Progenitor cell of endocrine pancreas (in vitro differentiated cells): ENCODE results near the gene RBSN. TPM values are rescaled to one million over a fixed set of nuclear protein-coding genes. Genes with fewer than 3 reads are reported as not detected.

Experiments
- DNase-seq: peaks from one replicate; pipeline ENCODE4 v3.0.0; 2021; ENCODE audit warnings: low spot score; ENCODE audit not compliant: unreplicated experiment
- H3K27ac Mint-ChIP-seq: 2 replicates; pipeline ENCODE4 v1.8.0; 2021; ENCODE audit warnings: mild to moderate bottlenecking, moderate library complexity, mixed read lengths
- H3K27me3 Mint-ChIP-seq: 2 replicates; pipeline ENCODE4 v1.8.0; 2021; ENCODE audit warnings: mixed read lengths
- H3K36me3 Mint-ChIP-seq: 2 replicates; pipeline ENCODE4 v1.8.0; 2022; ENCODE audit warnings: mixed read lengths; ENCODE audit not compliant: insufficient read depth
- H3K4me1 Mint-ChIP-seq: 2 replicates; pipeline ENCODE4 v1.8.0; 2021; ENCODE audit warnings: low read depth, mixed read lengths
- H3K4me3 Mint-ChIP-seq: 2 replicates; pipeline ENCODE4 v1.8.0; 2021; ENCODE audit warnings: low read depth, mild to moderate bottlenecking, moderate library complexity, mixed read lengths
- H3K9me3 Mint-ChIP-seq: 2 replicates; pipeline ENCODE4 v1.8.0; 2021; ENCODE audit warnings: low read depth, mixed read lengths
- CTCF ChIP-seq: fragments of 200-600 bp; sonication (generic); IDR thresholded peaks from one replicate; pipeline ENCODE4 v1.5.0; 2021; ENCODE audit warnings: antibody characterized with exemption, mild to moderate bottlenecking; ENCODE audit not compliant: unreplicated experiment
- total RNA-seq: library from RNA; stranded (reverse); gene quantifications from 2 replicates; pipeline ENCODE4 v1.2.1, GENCODE V29; 2021

RBSN gene
- total RNA-seq, 1 donor from 2014 or later = 26.2 TPM

- H3K9me3 Mint-ChIP-seq = no peaks in the 10 kb centered on the region
- peaks cover 6% of the 10 kb centered on the region for H3K36me3 Mint-ChIP-seq
- peak overlapping the region; percentile 98 for H3K27ac Mint-ChIP-seq
- H3K4me3 Mint-ChIP-seq = peak overlapping the region; percentile 96
- peaks cover 16% of the 10 kb centered on the region for H3K4me1 Mint-ChIP-seq
- no peaks in the 10 kb centered on the region for H3K27me3 Mint-ChIP-seq
- no peak for TF ChIP-seq CTCF
- no peak for DNase-seq
Measured at GRCh38 chr3:15065550-15066007, 33.4 kb downstream of the RBSN start.

GRCh38 chr3:15064835-15065549 lies 34.0 kb downstream of the RBSN start, which contains the start of gene MRPS25:
Gene MRPS25, minus strand, starts transcription at chr3:15065315. Its CDS starts 121 bp downstream, at chr3:15065194.
- H3K36me3 Mint-ChIP-seq = peaks cover 6% of the 10 kb centered on the region
- H3K9me3 Mint-ChIP-seq = no peaks in the 10 kb centered on the region
- peaks cover 16% of the 10 kb centered on the region for H3K4me1 Mint-ChIP-seq
- TF ChIP-seq CTCF = no peak
- no peaks in the 10 kb centered on the region for H3K27me3 Mint-ChIP-seq
- peak; percentile 72 for DNase-seq
- H3K27ac Mint-ChIP-seq = peak within 1 kb of the TSS; percentile 98
- peak within 1 kb of the TSS; percentile 96 for H3K4me3 Mint-ChIP-seq

GRCh38 chr3:15064299-15064834 lies 34.6 kb downstream of the RBSN start:
- DNase-seq = no peak

GRCh38 chr3:15063656-15064286 lies 35.2 kb downstream of the RBSN start:
- no peak for DNase-seq
- Mint-ChIP-seq H3K36me3 (peaks cover 12% of the 10 kb centered on the region), H3K27me3 (no peaks in the 10 kb centered on the region), H3K4me1 (peaks cover 16% of the 10 kb centered on the region), H3K9me3 (no peaks in the 10 kb centered on the region), H3K4me3 (peak overlapping the region; percentile 96), H3K27ac (peak overlapping the region; percentile 91)
- TF ChIP-seq CTCF = no peak

More at GRCh38 chr3:15064299-15064834, 34.6 kb downstream of the RBSN start:
- Mint-ChIP-seq H3K27me3 (no peaks in the 10 kb centered on the region), H3K4me3 (peak overlapping the region; percentile 96), H3K36me3 (peaks cover 11% of the 10 kb centered on the region), H3K4me1 (peaks cover 16% of the 10 kb centered on the region), H3K9me3 (no peaks in the 10 kb centered on the region), H3K27ac (peak overlapping the region; percentile 91)
- no peak for TF ChIP-seq CTCF

- Mint-ChIP-seq H3K36me3 (peaks cover 17% of the 10 kb centered on the region), H3K27me3 (no peaks in the 10 kb centered on the region), H3K4me1 (peaks cover 16% of the 10 kb centered on the region), H3K27ac (peak overlapping the region; percentile 62), H3K4me3 (peak overlapping the region; percentile 96), H3K9me3 (no peaks in the 10 kb centered on the region)
- no peak for TF ChIP-seq CTCF
- DNase-seq = no peak
Measured at GRCh38 chr3:15063238-15063637, 35.7 kb downstream of the RBSN start.
